Upper lobe of left lung (tissue), 6 donors: Measurements from ENCODE around the gene CST11. TPM values are rescaled to one million over a fixed set of nuclear protein-coding genes. Genes with fewer than 3 reads are reported as not detected.

Experiments used
- ATAC-seq, 2 donors: fragments of 200-7000 bp; cut with Tn5 transposase; one replicate each; pipeline ENCODE4 v1.9.1; 2022; ENCODE audit warnings: mild to moderate bottlenecking in 2 of 2, moderate library complexity in 2 of 2; ENCODE audit not compliant: low FRiP score in 2 of 2
- DNase-seq, 2 donors: peaks; one replicate each; pipeline ENCODE4 v3.0.0-alpha.2; 2019 to 2020
- H3K27ac ChIP-seq, 4 donors: fragments of 200-600 bp; sonication (generic); one replicate each; pipeline ENCODE4 v1.5.1; 2016 to 2019
- H3K27me3 ChIP-seq, 4 donors: fragments of 200-600 bp; sonication (generic); one replicate each; pipeline ENCODE4 v1.5.1; 2017 to 2019
- H3K36me3 ChIP-seq, 4 donors: fragments of 200-600 bp; sonication (generic); one replicate each; pipeline ENCODE4 v1.5.1; 2016 to 2019
- H3K4me1 ChIP-seq, 4 donors: fragments of 200-600 bp; sonication (generic); one replicate each; pipeline ENCODE4 v1.5.1; 2018 to 2019
- H3K4me3 ChIP-seq, 4 donors: fragments of 200-600 bp; sonication (generic); one replicate each; pipeline ENCODE4 v1.5.1; 2017 to 2019; ENCODE audit warnings: mild to moderate bottlenecking in 2 of 4, moderate library complexity in 1 of 4
- H3K9me3 ChIP-seq, 4 donors: fragments of 200-600 bp; sonication (generic); one replicate each; pipeline ENCODE4 v1.5.1; 2018 to 2019
- EP300 ChIP-seq, 4 donors: sonication (generic); formaldehyde crosslinking; IDR thresholded peaks; one replicate each; pipeline ENCODE4 v1.5.1; 2017; ENCODE audit warnings: antibody characterized with exemption in 4 of 4, control low read depth in 2 of 4
- POLR2A ChIP-seq, 4 donors: fragments of 450-650 bp; IDR thresholded peaks; one replicate each; pipeline ENCODE4 v1.5.1; 2016 to 2017; ENCODE audit warnings: antibody characterized with exemption in 4 of 4, mild to moderate bottlenecking in 2 of 4
- POLR2AphosphoS5 ChIP-seq, 2 donors: sonication (generic); formaldehyde crosslinking; IDR thresholded peaks; one replicate each; pipeline ENCODE4 v1.5.1; 2017; ENCODE audit warnings: antibody characterized with exemption in 2 of 2
- WGBS, 2 donors: methylation state at CpG; one replicate each; pipeline ENCODE4 v1.1.5; 2017 to 2018; 5-methylcytosine and 5-hydroxymethylcytosine counted together
- total RNA-seq, 6 donors: library from RNA; depleted of rRNA in 4 of 6; stranded (reverse); fragments of >200 nt in 4 of 6; gene quantifications; one replicate each; pipeline versions ENCODE4 v1.1.0 to v1.2.1, GENCODE V29; 2016 to 2021
- TF ChIP-seq, protein P1 (sequence below), 6 experiments: fragments of 450-650 bp in 4 of 6; fragments of 200-600 bp in 2 of 6; sonication (generic) in 2 of 6; IDR thresholded peaks; one replicate each; pipeline ENCODE4 v1.5.1; 2016 to 2019; ENCODE audit warnings: antibody characterized with exemption in 6 of 6
- donor health status: DM: no; HTN: no; CAD: no; lungs with moderate emphysema.
- donor health status: DM: no; HTN: yes; CAD: no; lungs with severe emphysema.

The CST11 gene
- total RNA-seq, 6 donors from 2014 or later, result not detected

- 91 to 92% methylated on average over 4 to 5 of the region's 5 CpGs for WGBS, 2 donors
- no peaks in the 10 kb centered on the region for H3K36me3 ChIP-seq
- DNase-seq (no peak), ATAC-seq (no peak)
- no peak within 1 kb of the TSS for H3K4me3 ChIP-seq
- H3K27ac ChIP-seq, result no peak within 1 kb of the TSS
- H3K9me3 ChIP-seq, result no peaks in the 10 kb centered on the region
- TF ChIP-seq EP300 (IDR thresholded peaks at IDR 0.05), result no peak
- TF ChIP-seq POLR2A (IDR thresholded peaks at IDR 0.05), result no peak
- no peak for TF ChIP-seq POLR2AphosphoS5 (IDR thresholded peaks at IDR 0.05)
- TF ChIP-seq, protein P1, sequence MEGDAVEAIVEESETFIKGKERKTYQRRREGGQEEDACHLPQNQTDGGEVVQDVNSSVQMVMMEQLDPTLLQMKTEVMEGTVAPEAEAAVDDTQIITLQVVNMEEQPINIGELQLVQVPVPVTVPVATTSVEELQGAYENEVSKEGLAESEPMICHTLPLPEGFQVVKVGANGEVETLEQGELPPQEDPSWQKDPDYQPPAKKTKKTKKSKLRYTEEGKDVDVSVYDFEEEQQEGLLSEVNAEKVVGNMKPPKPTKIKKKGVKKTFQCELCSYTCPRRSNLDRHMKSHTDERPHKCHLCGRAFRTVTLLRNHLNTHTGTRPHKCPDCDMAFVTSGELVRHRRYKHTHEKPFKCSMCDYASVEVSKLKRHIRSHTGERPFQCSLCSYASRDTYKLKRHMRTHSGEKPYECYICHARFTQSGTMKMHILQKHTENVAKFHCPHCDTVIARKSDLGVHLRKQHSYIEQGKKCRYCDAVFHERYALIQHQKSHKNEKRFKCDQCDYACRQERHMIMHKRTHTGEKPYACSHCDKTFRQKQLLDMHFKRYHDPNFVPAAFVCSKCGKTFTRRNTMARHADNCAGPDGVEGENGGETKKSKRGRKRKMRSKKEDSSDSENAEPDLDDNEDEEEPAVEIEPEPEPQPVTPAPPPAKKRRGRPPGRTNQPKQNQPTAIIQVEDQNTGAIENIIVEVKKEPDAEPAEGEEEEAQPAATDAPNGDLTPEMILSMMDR (IDR thresholded peaks at IDR 0.05), result no peak
- no peaks in the 10 kb centered on the region for H3K4me1 ChIP-seq
- no peaks in the 10 kb centered on the region for H3K27me3 ChIP-seq
Measured at GRCh38 chr20:23490817-23491216, 38.1 kb upstream of the CST11 start, which contains the start of gene CST8. CST8 (plus strand) TSS chr20:23491117; CDS start chr20:23491668, 551 bp downstream.

- TF ChIP-seq, protein P1 (IDR thresholded peaks at IDR 0.05), result no peak
- ATAC-seq (no peak), DNase-seq (no peak)
- no peaks in the 10 kb centered on the region for H3K36me3 ChIP-seq
- H3K27ac ChIP-seq, result no peak overlapping the region
- H3K4me3 ChIP-seq, result no peak overlapping the region
- WGBS, 2 donors, result 96% methylated on average over 3 of the region's 3 CpGs
- no peaks in the 10 kb centered on the region for H3K4me1 ChIP-seq
- H3K27me3 ChIP-seq, result no peaks in the 10 kb centered on the region
- no peaks in the 10 kb centered on the region for H3K9me3 ChIP-seq
Measured at GRCh38 chr20:23488996-23489395, 36.3 kb upstream of the CST11 start.

DNA sequence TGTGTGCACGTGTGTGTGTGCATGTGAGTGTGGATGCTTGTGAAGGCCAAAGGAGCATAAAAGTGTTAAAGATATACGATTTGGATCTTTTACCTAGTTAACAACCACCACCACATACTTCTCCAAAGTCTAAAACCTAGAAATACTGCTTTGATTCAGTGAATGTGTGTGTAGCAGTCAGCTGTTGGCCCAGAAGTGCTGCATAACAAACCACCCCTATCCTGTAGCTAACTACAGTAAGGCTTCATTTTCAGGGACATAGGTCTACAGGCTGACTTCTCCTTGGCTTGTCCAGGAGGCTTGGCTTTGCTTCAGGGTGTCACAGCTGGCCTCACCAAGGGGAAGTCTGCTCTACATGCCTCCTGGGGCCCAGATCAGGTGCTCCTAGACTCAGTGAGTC lies 35.8 kb upstream of the CST11 start:
- no peak for TF ChIP-seq POLR2AphosphoS5 (IDR thresholded peaks at IDR 0.05)
- no peak for TF ChIP-seq POLR2A (IDR thresholded peaks at IDR 0.05)
- TF ChIP-seq, protein P1 (IDR thresholded peaks at IDR 0.05), result no peak
- no peak for TF ChIP-seq EP300 (IDR thresholded peaks at IDR 0.05)
- Histone ChIP-seq H3K27me3 (no peaks in the 10 kb centered on the region), H3K9me3 (no peaks in the 10 kb centered on the region), H3K36me3 (no peaks in the 10 kb centered on the region), H3K4me1 (no peaks in the 10 kb centered on the region), H3K27ac (no peak overlapping the region), H3K4me3 (no peak overlapping the region)
- ATAC-seq (no peak), DNase-seq (no peak)
- 76 to 80% methylated on average over 2 of the region's 2 CpGs for WGBS, 2 donors

- no peak overlapping the region for H3K4me3 ChIP-seq
- DNase-seq (no peak), ATAC-seq (no peak)
- H3K27ac ChIP-seq, result no peak overlapping the region
- no peaks in the 10 kb centered on the region for H3K36me3 ChIP-seq
- H3K27me3 ChIP-seq, result no peaks in the 10 kb centered on the region
- H3K4me1 ChIP-seq, result no peaks in the 10 kb centered on the region
- TF ChIP-seq, protein P1 (IDR thresholded peaks at IDR 0.05), result no peak
- TF ChIP-seq EP300 (IDR thresholded peaks at IDR 0.05), result no peak
- no peak for TF ChIP-seq POLR2AphosphoS5 (IDR thresholded peaks at IDR 0.05)
- no peaks in the 10 kb centered on the region for H3K9me3 ChIP-seq
- 67 to 75% methylated on average over 4 of the region's 4 CpGs for WGBS, 2 donors
Measured at GRCh38 chr20:23484081-23484480, 31.4 kb upstream of the CST11 start.

- no peak overlapping the region for H3K27ac ChIP-seq
- WGBS, 2 donors, result 66 to 73% methylated on average over 2 of the region's 2 CpGs
- H3K27me3 ChIP-seq, result no peaks in the 10 kb centered on the region
- H3K36me3 ChIP-seq, result no peaks in the 10 kb centered on the region
- H3K4me3 ChIP-seq, result no peak overlapping the region
- no peak for ATAC-seq
- H3K9me3 ChIP-seq, result no peaks in the 10 kb centered on the region
- no peak for TF ChIP-seq EP300 (IDR thresholded peaks at IDR 0.05)
- no peak for DNase-seq
- no peaks in the 10 kb centered on the region for H3K4me1 ChIP-seq
Measured at GRCh38 chr20:23482138-23482537, 29.5 kb upstream of the CST11 start.
